ENCODE measurements around the gene SLC35D3. TPM values are rescaled to one million over a fixed set of nuclear protein-coding genes. Genes with fewer than 3 reads are reported as not detected.

Gene SLC35D3
- total and polyA plus RNA-seq, 10 of the 15 experiments (the other 5 are each of a cell fraction or from before 2014, with no cell fraction given), result not detected

DNA sequence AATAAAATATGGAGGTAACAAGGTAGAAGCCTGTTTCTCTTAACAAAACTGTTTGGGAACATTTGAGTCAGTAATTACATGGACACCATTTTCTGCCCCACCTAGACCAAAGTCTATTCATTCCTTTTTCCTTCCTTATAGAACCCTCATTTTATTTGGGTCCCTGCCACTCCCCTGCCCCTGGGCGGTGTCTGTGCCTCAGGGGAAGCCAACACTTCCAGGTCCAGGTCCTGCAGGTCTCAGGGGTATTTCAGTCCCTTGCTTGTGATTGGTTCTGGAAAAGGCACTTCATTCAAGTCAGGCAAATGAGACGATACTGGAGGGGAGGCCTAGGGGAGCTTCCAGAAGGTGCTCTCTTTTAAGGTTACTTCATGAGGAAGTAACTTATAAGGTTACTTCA lies 42.3 kb downstream of the SLC35D3 start:
- no peak overlapping the region for H3K4me2 ChIP-seq (ENCODE audit: control insufficient read depth, insufficient read depth)
- WGBS (ENCODE audit: insufficient coverage, insufficient replicate concordance, low lambda C conversion rate, missing lambda C conversion rate), result 22% methylated on average over 2 of the region's 2 CpGs
- H3K9ac ChIP-seq (ENCODE audit: control insufficient read depth, insufficient read depth, low read length), result no peak overlapping the region
- H4K20me1 ChIP-seq (ENCODE audit: control insufficient read depth, insufficient read depth), result no peaks in the 10 kb centered on the region
- CTCF ChIA-PET, result interaction anchor here (1.2 to 2.3 kb wide), 3 partner anchors 9 to 119 kb away, joined by 3 to 6 read pairs (median 4); no protein-coding TSS in a partner anchor
- no peaks in the 10 kb centered on the region for H3K27me3 ChIP-seq (replicated peaks in 1 of 2; ENCODE audit: control insufficient read depth in 2 of 2, insufficient read depth in 2 of 2, low read length in 1 of 2)
- FAIRE-seq (no peak), DNase-seq (ENCODE audit: low read depth, low spot score) (no peak), ATAC-seq (no peak)
- SMC1A ChIA-PET (ENCODE audit: uncharacterized antibody, unreplicated experiment), result interaction anchor here (1.1 to 2.5 kb wide), 4 partner anchors 8 to 320 kb away, joined by 3 to 13 read pairs (median 4); no protein-coding TSS in a partner anchor
- H3K4me1 ChIP-seq (ENCODE audit: control insufficient read depth, insufficient read depth, low read length), result no peaks in the 10 kb centered on the region
- BruUV-seq (replicated peaks), result no TSS peak
- POLR2A ChIA-PET, result interaction anchor here (0.7 kb wide), 1 partner anchor 234 kb away, joined by 3 read pairs; no protein-coding TSS in a partner anchor
- no peak overlapping the region for H3K27ac ChIP-seq (ENCODE audit: control insufficient read depth, insufficient read depth)
- no peaks in the 10 kb centered on the region for H3K36me3 ChIP-seq (ENCODE audit: control insufficient read depth in 2 of 2, insufficient read depth in 2 of 2, low read length in 1 of 2)
- H3K79me2 ChIP-seq (ENCODE audit: control insufficient read depth, insufficient read depth, low read length), result no peaks in the 10 kb centered on the region
- intact Hi-C loops (cut with micrococcal nuclease; ENCODE audit: unreplicated experiment) (no loop called here), in situ Hi-C loops (cut with MboI) (no loop called here)
- H3K4me3 ChIP-seq, result no peak overlapping the region
- no peak overlapping the region for H2AFZ ChIP-seq (ENCODE audit: control insufficient read depth, low read depth, low read length)
- H3K9me3 ChIP-seq (replicated peaks; ENCODE audit: control insufficient read depth, insufficient read depth, low read length), result no peaks in the 10 kb centered on the region
- RAD21 ChIA-PET (ENCODE audit: unreplicated experiment), result interaction anchor here (0.8 to 1.3 kb wide), 2 partner anchors 320 to 350 kb away, joined by 3 read pairs; no protein-coding TSS in a partner anchor
- TF ChIP-seq CHD1 (IDR thresholded peaks at IDR 0.05; ENCODE audit: low read depth, low read length) (no peak), BRCA1 (IDR thresholded peaks at IDR 0.05; ENCODE audit: low read depth, low read length) (no peak), RFX5 (IDR thresholded peaks at IDR 0.05; ENCODE audit: low read depth, low read length) (no peak), WRNIP1 (IDR thresholded peaks at IDR 0.05; ENCODE audit: borderline replicate concordance, low read depth, low read length) (no peak), ZNF384 (IDR thresholded peaks at IDR 0.05; ENCODE audit: borderline replicate concordance, low read depth, low read length) (no peak), SP1 (IDR thresholded peaks at IDR 0.05; ENCODE audit: low read depth, low read length) (no peak), NBN (IDR thresholded peaks at IDR 0.05) (no peak), SRF (IDR thresholded peaks at IDR 0.05; ENCODE audit: low read depth in 2 of 2, low read length in 2 of 2) (no peak), NFYB (IDR thresholded peaks at IDR 0.05; ENCODE audit: insufficient read depth, low read depth, low read length) (no peak), TCF7 (IDR thresholded peaks at IDR 0.05; ENCODE audit: borderline replicate concordance) (no peak), ZSCAN29 (IDR thresholded peaks at IDR 0.05) (no peak), POU2F2 (IDR thresholded peaks at IDR 0.05; ENCODE audit: borderline replicate concordance, low read depth, low read length) (no peak), MTA3 (IDR thresholded peaks at IDR 0.05; ENCODE audit: borderline replicate concordance, low read length) (no peak)
- TF ChIP-seq, protein P1, sequence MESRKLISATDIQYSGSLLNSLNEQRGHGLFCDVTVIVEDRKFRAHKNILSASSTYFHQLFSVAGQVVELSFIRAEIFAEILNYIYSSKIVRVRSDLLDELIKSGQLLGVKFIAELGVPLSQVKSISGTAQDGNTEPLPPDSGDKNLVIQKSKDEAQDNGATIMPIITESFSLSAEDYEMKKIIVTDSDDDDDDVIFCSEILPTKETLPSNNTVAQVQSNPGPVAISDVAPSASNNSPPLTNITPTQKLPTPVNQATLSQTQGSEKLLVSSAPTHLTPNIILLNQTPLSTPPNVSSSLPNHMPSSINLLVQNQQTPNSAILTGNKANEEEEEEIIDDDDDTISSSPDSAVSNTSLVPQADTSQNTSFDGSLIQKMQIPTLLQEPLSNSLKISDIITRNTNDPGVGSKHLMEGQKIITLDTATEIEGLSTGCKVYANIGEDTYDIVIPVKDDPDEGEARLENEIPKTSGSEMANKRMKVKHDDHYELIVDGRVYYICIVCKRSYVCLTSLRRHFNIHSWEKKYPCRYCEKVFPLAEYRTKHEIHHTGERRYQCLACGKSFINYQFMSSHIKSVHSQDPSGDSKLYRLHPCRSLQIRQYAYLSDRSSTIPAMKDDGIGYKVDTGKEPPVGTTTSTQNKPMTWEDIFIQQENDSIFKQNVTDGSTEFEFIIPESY (IDR thresholded peaks at IDR 0.05), result no peak
- TF ChIP-seq, protein P2, sequence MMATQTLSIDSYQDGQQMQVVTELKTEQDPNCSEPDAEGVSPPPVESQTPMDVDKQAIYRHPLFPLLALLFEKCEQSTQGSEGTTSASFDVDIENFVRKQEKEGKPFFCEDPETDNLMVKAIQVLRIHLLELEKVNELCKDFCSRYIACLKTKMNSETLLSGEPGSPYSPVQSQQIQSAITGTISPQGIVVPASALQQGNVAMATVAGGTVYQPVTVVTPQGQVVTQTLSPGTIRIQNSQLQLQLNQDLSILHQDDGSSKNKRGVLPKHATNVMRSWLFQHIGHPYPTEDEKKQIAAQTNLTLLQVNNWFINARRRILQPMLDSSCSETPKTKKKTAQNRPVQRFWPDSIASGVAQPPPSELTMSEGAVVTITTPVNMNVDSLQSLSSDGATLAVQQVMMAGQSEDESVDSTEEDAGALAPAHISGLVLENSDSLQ (IDR thresholded peaks at IDR 0.05), result no peak
- TF ChIP-seq, protein P3, sequence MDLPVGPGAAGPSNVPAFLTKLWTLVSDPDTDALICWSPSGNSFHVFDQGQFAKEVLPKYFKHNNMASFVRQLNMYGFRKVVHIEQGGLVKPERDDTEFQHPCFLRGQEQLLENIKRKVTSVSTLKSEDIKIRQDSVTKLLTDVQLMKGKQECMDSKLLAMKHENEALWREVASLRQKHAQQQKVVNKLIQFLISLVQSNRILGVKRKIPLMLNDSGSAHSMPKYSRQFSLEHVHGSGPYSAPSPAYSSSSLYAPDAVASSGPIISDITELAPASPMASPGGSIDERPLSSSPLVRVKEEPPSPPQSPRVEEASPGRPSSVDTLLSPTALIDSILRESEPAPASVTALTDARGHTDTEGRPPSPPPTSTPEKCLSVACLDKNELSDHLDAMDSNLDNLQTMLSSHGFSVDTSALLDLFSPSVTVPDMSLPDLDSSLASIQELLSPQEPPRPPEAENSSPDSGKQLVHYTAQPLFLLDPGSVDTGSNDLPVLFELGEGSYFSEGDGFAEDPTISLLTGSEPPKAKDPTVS (IDR thresholded peaks at IDR 0.05; ENCODE audit: low read depth, low read length), result no peak
- TF ChIP-seq, protein P4, sequence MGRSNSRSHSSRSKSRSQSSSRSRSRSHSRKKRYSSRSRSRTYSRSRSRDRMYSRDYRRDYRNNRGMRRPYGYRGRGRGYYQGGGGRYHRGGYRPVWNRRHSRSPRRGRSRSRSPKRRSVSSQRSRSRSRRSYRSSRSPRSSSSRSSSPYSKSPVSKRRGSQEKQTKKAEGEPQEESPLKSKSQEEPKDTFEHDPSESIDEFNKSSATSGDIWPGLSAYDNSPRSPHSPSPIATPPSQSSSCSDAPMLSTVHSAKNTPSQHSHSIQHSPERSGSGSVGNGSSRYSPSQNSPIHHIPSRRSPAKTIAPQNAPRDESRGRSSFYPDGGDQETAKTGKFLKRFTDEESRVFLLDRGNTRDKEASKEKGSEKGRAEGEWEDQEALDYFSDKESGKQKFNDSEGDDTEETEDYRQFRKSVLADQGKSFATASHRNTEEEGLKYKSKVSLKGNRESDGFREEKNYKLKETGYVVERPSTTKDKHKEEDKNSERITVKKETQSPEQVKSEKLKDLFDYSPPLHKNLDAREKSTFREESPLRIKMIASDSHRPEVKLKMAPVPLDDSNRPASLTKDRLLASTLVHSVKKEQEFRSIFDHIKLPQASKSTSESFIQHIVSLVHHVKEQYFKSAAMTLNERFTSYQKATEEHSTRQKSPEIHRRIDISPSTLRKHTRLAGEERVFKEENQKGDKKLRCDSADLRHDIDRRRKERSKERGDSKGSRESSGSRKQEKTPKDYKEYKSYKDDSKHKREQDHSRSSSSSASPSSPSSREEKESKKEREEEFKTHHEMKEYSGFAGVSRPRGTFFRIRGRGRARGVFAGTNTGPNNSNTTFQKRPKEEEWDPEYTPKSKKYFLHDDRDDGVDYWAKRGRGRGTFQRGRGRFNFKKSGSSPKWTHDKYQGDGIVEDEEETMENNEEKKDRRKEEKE (IDR thresholded peaks at IDR 0.05), result no peak

Data from GM12878 (cell line).